ENCODE measurements around the gene ADAMTS6.
A peak's percentile ranks its signal among the peaks of the same experiment; 100 is the strongest.
"Not testable (repeated sequence)": the region's sequence is repeated elsewhere in the genome, so short reads cannot be mapped to it uniquely, and the experiment has no call there.

Gene ADAMTS6

GRCh38 chr5:65359981-65360380 is 121.7 kb downstream of the ADAMTS6 start:
- DNase-seq (ENCODE audit: insufficient read length) (no peak), FAIRE-seq (no peak)
- TF ChIP-seq TAF1 (IDR thresholded peaks at IDR 0.05; ENCODE audit: borderline replicate concordance, low read depth, low read length) = no peak
- no peak for TF ChIP-seq POLR2AphosphoS5 (IDR thresholded peaks at IDR 0.05; ENCODE audit: low read depth, low read length)
- TF ChIP-seq POLR2A (IDR thresholded peaks at IDR 0.05; ENCODE audit: low read depth, low read length) = no peak

GRCh38 chr5:65359569-65359968 is 122.2 kb downstream of the ADAMTS6 start:
- FAIRE-seq (no peak), DNase-seq (ENCODE audit: insufficient read length) (no peak)
- TF ChIP-seq POLR2A (IDR thresholded peaks at IDR 0.05; ENCODE audit: low read depth, low read length) (no peak), TAF1 (IDR thresholded peaks at IDR 0.05; ENCODE audit: borderline replicate concordance, low read depth, low read length) (no peak), POLR2AphosphoS5 (IDR thresholded peaks at IDR 0.05; ENCODE audit: low read depth, low read length) (no peak)

- FAIRE-seq = no peak
- TF ChIP-seq TAF1 (IDR thresholded peaks at IDR 0.05; ENCODE audit: borderline replicate concordance, low read depth, low read length) (no peak), POLR2AphosphoS5 (IDR thresholded peaks at IDR 0.05; ENCODE audit: low read depth, low read length) (no peak), POLR2A (IDR thresholded peaks at IDR 0.05; ENCODE audit: low read depth, low read length) (no peak)
- DNase-seq (ENCODE audit: insufficient read length) = no peak
Measured at GRCh38 chr5:65356274-65356673, 125.4 kb downstream of the ADAMTS6 start.

- TF ChIP-seq POLR2AphosphoS5 (IDR thresholded peaks at IDR 0.05; ENCODE audit: low read depth, low read length) (no peak), POLR2A (IDR thresholded peaks at IDR 0.05; ENCODE audit: low read depth, low read length) (no peak), TAF1 (IDR thresholded peaks at IDR 0.05; ENCODE audit: borderline replicate concordance, low read depth, low read length) (no peak)
- FAIRE-seq = no peak
Measured at GRCh38 chr5:65355301-65355700, 126.4 kb downstream of the ADAMTS6 start.

GRCh38 chr5:65341835-65342234 is 139.9 kb downstream of the ADAMTS6 start:
- FAIRE-seq (no peak), DNase-seq (ENCODE audit: insufficient read length) (no peak)
- TF ChIP-seq POLR2AphosphoS5 (IDR thresholded peaks at IDR 0.05; ENCODE audit: low read depth, low read length) (no peak), TAF1 (IDR thresholded peaks at IDR 0.05; ENCODE audit: borderline replicate concordance, low read depth, low read length) (no peak), POLR2A (IDR thresholded peaks at IDR 0.05; ENCODE audit: low read depth, low read length) (no peak)

More at GRCh38 chr5:65355301-65355700, 126.4 kb downstream of the ADAMTS6 start:
- no peak for DNase-seq (ENCODE audit: insufficient read length)

GRCh38 chr5:65338606-65339151 is 143.0 kb downstream of the ADAMTS6 start:
- DNase-seq (ENCODE audit: insufficient read length) = no peak
- no peak for FAIRE-seq
- TF ChIP-seq TAF1 (IDR thresholded peaks at IDR 0.05; ENCODE audit: borderline replicate concordance, low read depth, low read length) (no peak), POLR2AphosphoS5 (IDR thresholded peaks at IDR 0.05; ENCODE audit: low read depth, low read length) (no peak), POLR2A (IDR thresholded peaks at IDR 0.05; ENCODE audit: low read depth, low read length) (no peak)

- TF ChIP-seq POLR2A (IDR thresholded peaks at IDR 0.05; ENCODE audit: low read depth, low read length) (no peak), TAF1 (IDR thresholded peaks at IDR 0.05; ENCODE audit: borderline replicate concordance, low read depth, low read length) (no peak), POLR2AphosphoS5 (IDR thresholded peaks at IDR 0.05; ENCODE audit: low read depth, low read length) (no peak)
- FAIRE-seq (no peak), DNase-seq (ENCODE audit: insufficient read length) (no peak)
Measured at GRCh38 chr5:65334077-65334476, 147.6 kb downstream of the ADAMTS6 start.

- FAIRE-seq = no peak
- TF ChIP-seq POLR2A (IDR thresholded peaks at IDR 0.05; ENCODE audit: low read depth, low read length) (no peak), TAF1 (IDR thresholded peaks at IDR 0.05; ENCODE audit: borderline replicate concordance, low read depth, low read length) (no peak)
- no peak for DNase-seq (ENCODE audit: insufficient read length)
Measured at GRCh38 chr5:65332591-65332990, 149.1 kb downstream of the ADAMTS6 start.

GRCh38 chr5:65329266-65329665 is 152.5 kb downstream of the ADAMTS6 start:
- TF ChIP-seq POLR2AphosphoS5 (IDR thresholded peaks at IDR 0.05; ENCODE audit: low read depth, low read length) = no peak
- no peak for TF ChIP-seq TAF1 (IDR thresholded peaks at IDR 0.05; ENCODE audit: borderline replicate concordance, low read depth, low read length)
- TF ChIP-seq POLR2A (IDR thresholded peaks at IDR 0.05; ENCODE audit: low read depth, low read length) = no peak
- no peak for FAIRE-seq
- no peak for DNase-seq (ENCODE audit: insufficient read length)

GRCh38 chr5:65327582-65327981 is 154.1 kb downstream of the ADAMTS6 start:
- TF ChIP-seq POLR2A (IDR thresholded peaks at IDR 0.05; ENCODE audit: low read depth, low read length) (no peak), TAF1 (IDR thresholded peaks at IDR 0.05; ENCODE audit: borderline replicate concordance, low read depth, low read length) (no peak), POLR2AphosphoS5 (IDR thresholded peaks at IDR 0.05; ENCODE audit: low read depth, low read length) (no peak)
- DNase-seq (ENCODE audit: insufficient read length) (no peak), FAIRE-seq (no peak)

- TF ChIP-seq TAF1 (IDR thresholded peaks at IDR 0.05; ENCODE audit: borderline replicate concordance, low read depth, low read length) (no peak), POLR2A (IDR thresholded peaks at IDR 0.05; ENCODE audit: low read depth, low read length) (no peak), POLR2AphosphoS5 (IDR thresholded peaks at IDR 0.05; ENCODE audit: low read depth, low read length) (no peak)
- no peak for FAIRE-seq
- no peak for DNase-seq (ENCODE audit: insufficient read length)
Measured at GRCh38 chr5:65326922-65327321, 154.8 kb downstream of the ADAMTS6 start.

GRCh38 chr5:65324226-65324625 is 157.5 kb downstream of the ADAMTS6 start:
- DNase-seq (ENCODE audit: insufficient read length) (no peak), FAIRE-seq (no peak)
- TF ChIP-seq TAF1 (IDR thresholded peaks at IDR 0.05; ENCODE audit: borderline replicate concordance, low read depth, low read length) (no peak), POLR2AphosphoS5 (IDR thresholded peaks at IDR 0.05; ENCODE audit: low read depth, low read length) (no peak), POLR2A (IDR thresholded peaks at IDR 0.05; ENCODE audit: low read depth, low read length) (no peak)

- DNase-seq (ENCODE audit: insufficient read length) = not testable (repeated sequence)
- FAIRE-seq = peak; percentile 50
Measured at GRCh38 chr5:65320704-65321103, 161.0 kb downstream of the ADAMTS6 start.

All from GM12892 (cell line).